ENCODE results near the gene RAMAC. TPM values are rescaled to one million over a fixed set of nuclear protein-coding genes. Genes with fewer than 3 reads are reported as not detected.

RAMAC gene
- total RNA-seq (2022; extraction: Qiagen RNA extraction; ENCODE audit: low read depth), result 38.9 to 67.5 TPM (median 39.6 TPM) in 5 replicates

DNA sequence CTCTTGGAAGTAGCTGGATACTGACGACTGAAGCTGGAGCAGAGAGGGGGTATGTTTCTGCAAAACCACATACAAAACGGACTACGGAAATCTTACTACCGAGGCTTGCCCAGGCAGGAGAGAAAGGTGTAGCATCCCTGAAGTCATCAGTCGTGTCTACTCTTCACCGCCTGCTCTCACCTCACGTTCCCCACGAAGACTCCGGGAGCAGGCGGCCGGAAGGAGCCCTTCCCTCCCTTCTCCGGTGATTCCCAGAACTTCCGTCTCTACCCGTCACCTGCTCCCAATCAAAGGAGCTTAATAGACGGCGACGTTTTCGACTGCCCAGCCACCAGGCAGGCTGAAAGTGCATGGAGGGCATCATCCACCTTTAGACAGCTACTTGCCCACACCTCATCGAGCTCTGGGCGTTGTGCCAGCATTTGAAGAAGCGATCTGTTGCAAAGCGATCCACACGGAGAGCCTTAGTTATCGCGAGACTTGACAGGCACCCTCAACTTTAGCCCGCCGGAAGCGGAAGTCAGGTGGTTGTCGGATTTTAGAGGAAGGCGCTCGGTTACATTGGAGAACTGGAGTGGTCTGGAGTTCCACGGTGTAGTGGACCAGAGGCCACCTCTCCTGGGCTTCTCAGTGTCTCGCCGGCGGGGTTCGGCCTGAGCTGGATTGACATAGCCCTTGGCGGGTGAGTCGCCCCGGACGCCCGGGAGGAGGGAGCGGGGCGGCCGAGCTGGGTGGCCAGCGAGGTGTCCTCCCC is at the start of gene RAMAC:
Gene RAMAC (plus strand): TSS at position 523 of the 754 bp plus-strand sequence. CDS start 2,809 bp downstream, outside the sequence.

DNA sequence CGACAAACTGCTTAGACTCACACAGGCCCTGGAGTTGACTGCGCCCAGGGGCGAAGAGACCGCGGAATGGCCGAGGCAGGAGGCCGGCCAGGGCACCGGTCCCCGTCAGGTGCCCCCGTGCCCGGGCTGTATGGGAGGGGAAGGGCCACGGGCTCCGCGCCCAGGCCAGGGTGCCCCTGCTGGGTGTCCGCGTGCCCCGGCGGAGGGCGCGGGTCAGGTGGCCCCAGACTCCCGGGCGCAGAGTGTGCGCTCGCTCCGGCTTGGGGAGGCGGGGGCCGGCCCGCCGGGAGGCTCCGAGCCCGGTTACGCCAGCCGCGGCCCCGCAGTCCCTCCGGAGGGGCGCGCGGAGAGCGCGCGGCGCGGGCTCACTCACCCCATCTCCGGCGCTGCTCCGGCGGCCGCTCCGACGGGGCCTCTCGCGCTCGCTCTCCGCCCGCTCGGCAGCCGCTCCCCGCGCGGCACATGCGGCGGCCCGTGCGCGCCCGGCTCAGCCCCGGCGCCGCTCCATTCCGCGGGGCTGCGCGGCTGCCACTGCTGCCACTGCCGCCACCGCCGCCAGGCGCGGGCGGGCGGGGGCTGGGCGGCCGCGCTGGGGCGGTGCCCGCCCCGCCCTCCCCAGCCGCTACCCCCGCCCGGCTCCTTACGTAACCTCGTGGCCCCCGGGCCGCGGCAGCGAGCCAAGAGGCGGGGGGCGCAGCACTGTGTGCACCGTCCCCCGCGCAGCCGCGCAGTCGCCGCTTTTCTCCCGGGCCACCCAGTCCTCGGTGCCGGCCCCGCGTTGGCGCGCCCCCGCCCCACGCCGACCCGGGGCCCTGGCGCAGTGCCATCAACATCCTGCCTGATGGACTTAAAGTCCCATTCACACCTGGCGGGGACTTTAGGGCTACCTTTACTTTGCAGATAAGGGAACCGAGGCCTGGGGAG is 33.6 kb upstream of the RAMAC start, which contains the start of gene HOMER2:
Gene HOMER2 (minus strand): TSS at position 563 of the 924 bp plus-strand sequence. CDS start 185 bp downstream, at position 378.

DNA sequence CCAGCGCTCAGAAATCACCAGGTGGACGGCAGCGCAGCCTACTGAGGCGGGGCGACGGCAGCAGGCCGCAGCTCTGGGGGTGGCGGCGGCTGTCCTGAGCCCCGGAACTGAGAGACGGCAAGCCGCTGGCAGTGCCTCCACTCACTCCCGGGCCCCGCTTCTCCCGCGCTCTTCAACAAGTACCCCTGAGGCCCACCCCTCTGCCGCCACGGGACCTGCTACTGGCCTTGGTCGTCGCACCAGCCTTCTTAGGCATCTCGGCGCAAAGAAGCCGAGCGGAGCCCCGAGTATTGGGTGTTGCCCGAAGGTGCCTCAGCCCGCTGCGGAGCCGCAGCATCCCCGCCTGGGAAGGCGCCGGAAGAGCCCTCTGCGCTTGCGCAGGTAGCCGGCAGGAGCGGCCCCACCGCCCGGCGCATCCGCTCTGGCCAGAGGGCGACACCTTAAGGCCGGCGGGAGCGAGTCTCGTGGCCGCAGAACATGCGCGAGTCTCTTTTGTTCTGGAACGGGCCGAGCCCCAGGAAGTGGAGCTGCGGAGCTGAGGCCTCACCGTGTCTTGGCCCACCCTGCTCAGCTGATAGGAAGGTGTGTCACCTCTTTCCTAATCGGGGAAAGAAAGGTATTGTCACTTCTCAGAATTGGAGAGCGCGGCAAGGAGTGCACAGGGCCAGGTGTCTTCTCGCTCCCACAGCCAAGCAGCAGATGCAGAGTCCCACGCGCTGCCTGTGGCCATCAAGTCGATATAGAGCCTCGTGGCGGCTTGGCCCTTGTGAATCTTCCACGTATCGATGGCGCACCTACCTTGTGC is 25.5 kb downstream of the RAMAC start, which contains the start of gene C15orf40:
Gene C15orf40 (minus strand): TSS at position 369 of the 805 bp plus-strand sequence. CDS start 32 bp downstream, at position 337.

Other genes with a start within 250 kb of the RAMAC start
- gene FSD2, start 180.1 kb upstream of the RAMAC start, total RNA-seq (2022; extraction: Qiagen RNA extraction; ENCODE audit: low read depth), result 0.13 TPM in 1 of 5 replicates, not detected in the others
- gene WHAMM, start 176.6 kb upstream of the RAMAC start, total RNA-seq (2022; extraction: Qiagen RNA extraction; ENCODE audit: low read depth), result 6.2 to 7.6 TPM (median 6.5 TPM) in 5 replicates
- 15.2 to 19.3 TPM (median 15.5 TPM) in 5 replicates for gene HOMER2, start 33.5 kb upstream of the RAMAC start, total RNA-seq (2022; extraction: Qiagen RNA extraction; ENCODE audit: low read depth)
- gene C15orf40, start 25.4 kb downstream of the RAMAC start, total RNA-seq (2022; extraction: Qiagen RNA extraction; ENCODE audit: low read depth), result 41.2 to 47.7 TPM (median 45.5 TPM) in 5 replicates
- 43.2 to 67.3 TPM (median 55.5 TPM) in 5 replicates for gene BTBD1, start 81.0 kb downstream of the RAMAC start, total RNA-seq (2022; extraction: Qiagen RNA extraction; ENCODE audit: low read depth)
- gene TM6SF1, start 121.4 kb downstream of the RAMAC start, total RNA-seq (2022; extraction: Qiagen RNA extraction; ENCODE audit: low read depth), result 0.11 to 0.13 TPM in 2 of 5 replicates, not detected in the others
- 51.9 to 99.0 TPM (median 57.5 TPM) in 5 replicates for gene HDGFL3, start 221.6 kb downstream of the RAMAC start, total RNA-seq (2022; extraction: Qiagen RNA extraction; ENCODE audit: low read depth)

All from A549 treated with ZK216348 at 1 μM for 4 hours (cell line).